Nephron progenitor cell (in vitro differentiated cells): ENCODE measurements around the gene NHERF1.

ENCODE experiments used
- DNase-seq: peaks from one replicate; pipeline ENCODE4 v3.0.0; 2021
- H3K27ac Mint-ChIP-seq: 2 replicates; pipeline ENCODE4 v1.8.0; 2021; ENCODE audit warnings: mild to moderate bottlenecking, moderate library complexity, mixed read lengths
- H3K27me3 Mint-ChIP-seq: 2 replicates; pipeline ENCODE4 v1.8.0; 2021; ENCODE audit warnings: mild to moderate bottlenecking, low read depth, mixed read lengths; ENCODE audit not compliant: poor library complexity
- H3K36me3 Mint-ChIP-seq: 2 replicates; pipeline ENCODE4 v1.8.0; 2021; ENCODE audit warnings: low read depth, mixed read lengths
- H3K4me1 Mint-ChIP-seq: 2 replicates; pipeline ENCODE4 v1.8.0; 2021; ENCODE audit warnings: mixed read lengths
- H3K4me3 Mint-ChIP-seq: 2 replicates; pipeline ENCODE4 v1.8.0; 2021; ENCODE audit warnings: mild to moderate bottlenecking, moderate library complexity, mixed read lengths
- H3K9me3 Mint-ChIP-seq: 2 replicates; pipeline ENCODE4 v1.8.0; 2021; ENCODE audit warnings: mild to moderate bottlenecking, moderate library complexity, mixed read lengths
- TF ChIP-seq, protein P1 (sequence below): fragments of 200-600 bp; sonication (generic); IDR thresholded peaks from 2 replicates; pipeline ENCODE4 v1.5.0; 2021; ENCODE audit warnings: antibody characterized with exemption

Gene NHERF1

GRCh38 chr17:74733365-74734122 lies 14.9 kb upstream of the NHERF1 start:
- no peaks in the 10 kb centered on the region for H3K36me3 Mint-ChIP-seq

DNA sequence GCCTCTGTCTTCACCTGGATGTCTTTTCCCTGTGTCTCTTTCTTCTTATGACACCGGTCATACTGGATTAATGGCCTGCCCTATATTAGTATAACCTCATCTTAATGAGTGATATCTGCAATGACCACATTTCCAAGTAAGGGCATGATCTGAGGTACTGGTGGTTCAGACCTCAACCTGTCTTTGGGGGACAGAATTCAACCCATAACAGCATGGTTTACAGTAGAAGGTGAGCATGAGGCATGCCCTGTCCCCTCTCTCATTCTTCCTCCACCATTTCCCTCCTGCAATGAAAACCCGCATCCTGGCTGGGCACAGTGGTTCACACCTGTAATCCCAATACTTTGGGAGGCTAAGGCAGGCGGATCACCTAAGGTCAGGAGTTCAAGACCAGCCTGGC lies 14.2 kb upstream of the NHERF1 start:
- Mint-ChIP-seq H3K4me3 (no peak overlapping the region), H3K9me3 (no peaks in the 10 kb centered on the region), H3K27ac (no peak overlapping the region), H3K27me3 (peaks cover 27% of the 10 kb centered on the region), H3K36me3 (no peaks in the 10 kb centered on the region), H3K4me1 (peaks cover 27% of the 10 kb centered on the region)
- TF ChIP-seq, protein P1, sequence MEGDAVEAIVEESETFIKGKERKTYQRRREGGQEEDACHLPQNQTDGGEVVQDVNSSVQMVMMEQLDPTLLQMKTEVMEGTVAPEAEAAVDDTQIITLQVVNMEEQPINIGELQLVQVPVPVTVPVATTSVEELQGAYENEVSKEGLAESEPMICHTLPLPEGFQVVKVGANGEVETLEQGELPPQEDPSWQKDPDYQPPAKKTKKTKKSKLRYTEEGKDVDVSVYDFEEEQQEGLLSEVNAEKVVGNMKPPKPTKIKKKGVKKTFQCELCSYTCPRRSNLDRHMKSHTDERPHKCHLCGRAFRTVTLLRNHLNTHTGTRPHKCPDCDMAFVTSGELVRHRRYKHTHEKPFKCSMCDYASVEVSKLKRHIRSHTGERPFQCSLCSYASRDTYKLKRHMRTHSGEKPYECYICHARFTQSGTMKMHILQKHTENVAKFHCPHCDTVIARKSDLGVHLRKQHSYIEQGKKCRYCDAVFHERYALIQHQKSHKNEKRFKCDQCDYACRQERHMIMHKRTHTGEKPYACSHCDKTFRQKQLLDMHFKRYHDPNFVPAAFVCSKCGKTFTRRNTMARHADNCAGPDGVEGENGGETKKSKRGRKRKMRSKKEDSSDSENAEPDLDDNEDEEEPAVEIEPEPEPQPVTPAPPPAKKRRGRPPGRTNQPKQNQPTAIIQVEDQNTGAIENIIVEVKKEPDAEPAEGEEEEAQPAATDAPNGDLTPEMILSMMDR, result no peak
- DNase-seq, result no peak

More at GRCh38 chr17:74733365-74734122, 14.9 kb upstream of the NHERF1 start:
- Mint-ChIP-seq H3K4me1 (peaks cover 20% of the 10 kb centered on the region), H3K27ac (no peak overlapping the region), H3K4me3 (no peak overlapping the region), H3K27me3 (peaks cover 20% of the 10 kb centered on the region), H3K9me3 (no peaks in the 10 kb centered on the region)
- TF ChIP-seq, protein P1, result no peak
- DNase-seq, result no peak

DNA sequence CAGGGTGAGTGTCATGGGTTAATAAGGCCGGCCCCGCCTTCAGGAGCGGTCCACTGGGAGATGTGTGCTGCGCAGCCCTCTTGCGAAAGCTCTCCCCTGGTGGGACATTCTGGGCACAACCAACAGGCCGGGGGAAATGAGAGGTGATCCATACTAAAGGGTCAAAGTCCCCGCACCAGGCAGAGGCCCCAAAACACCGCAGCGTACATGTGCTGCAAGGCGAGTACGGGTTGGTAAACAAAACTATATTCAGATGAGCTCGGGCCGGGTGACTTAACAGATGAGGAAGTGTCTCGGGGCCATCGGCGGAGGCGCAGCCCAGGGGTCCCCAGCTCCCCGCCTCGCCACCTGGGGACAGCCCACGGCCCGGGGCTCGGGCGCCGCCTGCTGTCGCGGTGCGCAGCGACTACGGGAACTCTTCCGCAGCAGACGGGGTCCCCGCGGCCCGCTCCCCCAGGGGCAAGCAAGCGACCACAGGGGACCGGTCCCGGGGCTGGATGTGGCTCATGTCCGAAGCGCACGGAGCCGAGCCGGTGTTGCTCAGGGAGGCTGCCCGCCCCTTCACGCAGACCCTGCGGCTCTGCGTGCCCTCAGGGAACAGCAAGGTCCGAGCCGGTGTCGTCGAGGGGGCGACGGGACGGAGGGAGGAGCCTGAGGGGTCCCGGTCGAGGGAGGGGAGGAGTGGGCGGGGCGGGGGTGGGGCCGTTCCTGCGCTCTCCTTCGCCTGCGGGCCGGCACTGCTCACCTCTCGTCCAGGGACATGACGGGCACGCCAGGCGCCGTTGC lies 11.7 kb upstream of the NHERF1 start, which contains the start of gene RAB37:
Gene RAB37, plus strand, starts transcription at position 744 of the 786 bp plus-strand sequence. Its CDS starts 17 bp downstream, at position 761.
- H3K4me3 Mint-ChIP-seq, result peak within 1 kb of the TSS; percentile 76
- DNase-seq, result peak; percentile 59
- H3K36me3 Mint-ChIP-seq, result no peaks in the 10 kb centered on the region
- TF ChIP-seq, protein P1, result no peak
- peaks cover 35% of the 10 kb centered on the region for H3K4me1 Mint-ChIP-seq
- H3K27ac Mint-ChIP-seq, result no peak within 1 kb of the TSS
- peaks cover 30% of the 10 kb centered on the region for H3K27me3 Mint-ChIP-seq
- no peaks in the 10 kb centered on the region for H3K9me3 Mint-ChIP-seq

DNA sequence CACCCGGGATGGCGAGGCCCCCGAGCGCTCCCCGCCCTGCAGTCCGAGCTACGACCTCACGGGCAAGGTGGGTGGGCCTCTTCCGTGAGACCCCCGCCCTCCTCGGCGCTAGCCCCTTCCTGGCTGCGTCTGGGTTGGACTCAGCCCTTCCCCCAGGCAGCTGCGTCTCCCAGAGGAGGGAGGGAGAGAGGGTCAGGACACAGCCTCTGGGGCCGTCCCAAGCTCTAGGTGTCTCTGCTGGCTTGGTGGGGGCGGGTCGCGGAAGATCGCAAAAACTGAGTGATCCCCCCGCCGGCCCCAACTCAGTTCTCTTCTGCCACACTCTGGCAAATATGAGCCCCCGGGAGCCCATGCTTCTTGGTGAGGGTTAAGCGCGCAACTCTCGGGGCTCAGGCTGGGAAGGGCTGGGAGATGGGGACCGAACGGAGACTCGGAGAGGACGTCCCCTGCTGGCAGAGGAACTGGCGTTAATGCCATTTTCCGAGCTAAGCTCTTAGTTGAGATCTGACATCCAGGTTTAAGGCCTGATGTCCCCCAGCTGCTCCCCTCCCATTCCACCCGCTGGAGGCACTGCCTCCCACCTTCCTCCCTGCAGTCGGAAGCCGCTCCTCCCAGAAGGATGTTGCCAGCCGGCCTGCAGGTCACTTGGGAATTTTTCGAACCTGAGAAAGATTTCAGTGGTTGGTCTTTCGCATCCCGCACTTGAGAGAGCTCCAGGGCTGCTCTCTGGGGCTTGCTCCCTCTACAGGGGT lies 11.0 kb upstream of the NHERF1 start:
- Mint-ChIP-seq H3K9me3 (no peaks in the 10 kb centered on the region), H3K36me3 (no peaks in the 10 kb centered on the region), H3K4me3 (peak overlapping the region; percentile 65), H3K27ac (no peak overlapping the region), H3K27me3 (peaks cover 31% of the 10 kb centered on the region), H3K4me1 (peaks cover 42% of the 10 kb centered on the region)
- DNase-seq, result peak; percentile 51
- TF ChIP-seq, protein P1, result peak; percentile 30

DNA sequence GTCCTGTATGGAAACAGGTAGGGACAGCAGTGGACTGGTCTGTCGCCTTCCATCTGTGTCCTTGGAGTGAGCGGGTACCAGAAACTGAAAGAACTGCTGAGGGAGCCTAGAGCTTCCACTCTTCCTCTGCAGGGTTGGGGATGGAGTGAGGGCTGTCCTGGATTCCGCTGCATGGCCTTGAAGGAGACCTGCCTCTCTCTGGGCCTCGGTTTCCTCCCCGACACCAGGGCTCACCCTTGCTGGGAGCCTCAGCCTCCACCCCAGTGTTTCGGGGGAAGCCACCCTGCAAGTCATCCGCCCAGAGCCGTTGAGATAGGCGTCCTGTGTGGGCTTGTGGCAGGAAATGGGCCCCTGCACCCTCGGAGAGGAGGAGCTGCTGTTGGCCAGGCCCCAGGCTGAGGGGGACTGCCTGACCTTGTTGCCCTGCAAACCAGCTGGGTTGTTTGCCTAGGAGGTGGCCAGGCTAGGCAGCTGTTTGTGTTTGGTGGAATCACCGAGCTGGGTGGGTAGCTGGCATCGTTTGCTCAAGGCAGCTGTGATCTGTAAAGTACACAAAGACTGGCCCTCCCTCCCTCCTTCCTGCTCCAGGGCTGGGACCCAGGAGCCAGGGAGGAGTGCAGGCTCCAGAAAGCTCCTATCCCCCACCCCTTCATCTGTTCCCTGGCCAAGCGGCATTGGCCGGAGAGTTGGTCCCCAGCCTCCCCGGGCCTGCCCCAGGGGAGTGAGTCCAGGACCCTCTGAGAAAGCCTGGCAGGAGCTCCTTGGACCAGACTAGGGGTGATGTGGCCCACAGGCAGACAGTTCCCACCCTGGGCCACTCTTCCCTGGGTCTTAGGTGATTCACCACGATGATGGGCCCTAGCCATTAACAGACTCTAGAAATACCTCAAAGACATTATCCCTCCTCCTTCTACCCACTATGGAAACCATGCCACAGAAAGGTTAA lies 10.1 kb upstream of the NHERF1 start:
- H3K4me1 Mint-ChIP-seq, result peaks cover 48% of the 10 kb centered on the region
- no peaks in the 10 kb centered on the region for H3K36me3 Mint-ChIP-seq
- peak overlapping the region; percentile 65 for H3K4me3 Mint-ChIP-seq
- TF ChIP-seq, protein P1, result no peak
- H3K27ac Mint-ChIP-seq, result no peak overlapping the region
- DNase-seq, result no peak
- peaks cover 35% of the 10 kb centered on the region for H3K27me3 Mint-ChIP-seq
- H3K9me3 Mint-ChIP-seq, result no peaks in the 10 kb centered on the region
